ENCODE measurements around the gene WDR64.

Gene WDR64

DNA sequence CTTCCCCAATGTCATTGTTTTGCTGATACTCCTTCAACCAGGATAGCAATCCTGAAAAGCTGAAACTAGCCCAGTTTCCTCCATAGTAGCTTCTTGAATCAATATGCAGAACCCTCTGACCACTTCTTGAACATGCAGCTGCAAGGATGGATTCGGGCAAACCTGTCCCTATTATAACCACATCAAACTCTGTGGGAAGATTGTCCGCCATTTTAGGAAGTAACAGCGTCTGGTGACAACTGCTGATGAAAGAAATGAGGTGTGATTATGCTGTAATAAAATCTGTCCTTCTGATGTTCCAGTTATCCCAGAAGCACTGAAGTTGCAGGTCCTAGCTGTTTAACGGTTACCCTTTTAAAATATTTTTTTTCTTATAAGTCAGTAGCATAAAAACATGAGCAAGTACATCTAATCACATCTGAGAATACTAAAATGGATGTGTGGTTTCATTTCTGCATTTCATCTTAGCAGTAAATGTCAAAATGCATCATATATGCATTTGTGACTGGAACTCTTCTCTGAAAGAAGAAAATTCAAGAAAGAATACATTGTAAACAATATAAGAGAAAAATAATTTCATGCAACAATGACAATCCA is 16.4 kb upstream of the WDR64 start:
- Mint-ChIP-seq H3K27me3 (ENCODE audit: low read depth, poor library complexity) (no peaks in the 10 kb centered on the region), H3K4me3 (no peak overlapping the region), H3K27ac (no peak overlapping the region), H3K4me1 (peaks cover 30% of the 10 kb centered on the region), H3K36me3 (ENCODE audit: low read depth) (peaks cover 70% of the 10 kb centered on the region), H3K9me3 (peaks cover 36% of the 10 kb centered on the region)
- DNase-seq: no peak
- TF ChIP-seq, protein P1, sequence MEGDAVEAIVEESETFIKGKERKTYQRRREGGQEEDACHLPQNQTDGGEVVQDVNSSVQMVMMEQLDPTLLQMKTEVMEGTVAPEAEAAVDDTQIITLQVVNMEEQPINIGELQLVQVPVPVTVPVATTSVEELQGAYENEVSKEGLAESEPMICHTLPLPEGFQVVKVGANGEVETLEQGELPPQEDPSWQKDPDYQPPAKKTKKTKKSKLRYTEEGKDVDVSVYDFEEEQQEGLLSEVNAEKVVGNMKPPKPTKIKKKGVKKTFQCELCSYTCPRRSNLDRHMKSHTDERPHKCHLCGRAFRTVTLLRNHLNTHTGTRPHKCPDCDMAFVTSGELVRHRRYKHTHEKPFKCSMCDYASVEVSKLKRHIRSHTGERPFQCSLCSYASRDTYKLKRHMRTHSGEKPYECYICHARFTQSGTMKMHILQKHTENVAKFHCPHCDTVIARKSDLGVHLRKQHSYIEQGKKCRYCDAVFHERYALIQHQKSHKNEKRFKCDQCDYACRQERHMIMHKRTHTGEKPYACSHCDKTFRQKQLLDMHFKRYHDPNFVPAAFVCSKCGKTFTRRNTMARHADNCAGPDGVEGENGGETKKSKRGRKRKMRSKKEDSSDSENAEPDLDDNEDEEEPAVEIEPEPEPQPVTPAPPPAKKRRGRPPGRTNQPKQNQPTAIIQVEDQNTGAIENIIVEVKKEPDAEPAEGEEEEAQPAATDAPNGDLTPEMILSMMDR (IDR thresholded peaks at IDR 0.05): no peak

DNA sequence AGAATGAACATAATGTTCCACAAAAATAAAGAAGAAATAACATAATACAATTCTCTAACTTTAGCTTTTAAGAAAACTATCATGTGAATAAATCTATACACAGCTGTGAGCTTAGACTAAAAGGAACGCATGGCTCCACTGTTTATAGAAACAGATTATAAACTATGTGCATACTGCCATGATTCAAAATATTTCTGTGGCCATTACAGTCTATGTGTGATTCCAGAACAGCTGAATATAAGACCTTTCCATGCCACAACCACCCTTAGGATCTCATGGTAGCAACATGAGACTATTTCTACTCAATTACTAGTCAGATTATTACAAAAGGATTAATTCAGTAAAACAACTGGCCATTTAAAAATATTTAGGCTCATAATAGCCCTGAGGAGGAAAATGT is 15.8 kb upstream of the WDR64 start:
- H3K27me3 Mint-ChIP-seq (ENCODE audit: low read depth, poor library complexity): no peaks in the 10 kb centered on the region
- peaks cover 29% of the 10 kb centered on the region for H3K4me1 Mint-ChIP-seq
- peaks cover 66% of the 10 kb centered on the region for H3K36me3 Mint-ChIP-seq (ENCODE audit: low read depth)
- no peak for DNase-seq
- H3K4me3 Mint-ChIP-seq: peak overlapping the region; percentile 49
- TF ChIP-seq, protein P1 (IDR thresholded peaks at IDR 0.05): no peak
- no peak overlapping the region for H3K27ac Mint-ChIP-seq
- peaks cover 41% of the 10 kb centered on the region for H3K9me3 Mint-ChIP-seq

DNA sequence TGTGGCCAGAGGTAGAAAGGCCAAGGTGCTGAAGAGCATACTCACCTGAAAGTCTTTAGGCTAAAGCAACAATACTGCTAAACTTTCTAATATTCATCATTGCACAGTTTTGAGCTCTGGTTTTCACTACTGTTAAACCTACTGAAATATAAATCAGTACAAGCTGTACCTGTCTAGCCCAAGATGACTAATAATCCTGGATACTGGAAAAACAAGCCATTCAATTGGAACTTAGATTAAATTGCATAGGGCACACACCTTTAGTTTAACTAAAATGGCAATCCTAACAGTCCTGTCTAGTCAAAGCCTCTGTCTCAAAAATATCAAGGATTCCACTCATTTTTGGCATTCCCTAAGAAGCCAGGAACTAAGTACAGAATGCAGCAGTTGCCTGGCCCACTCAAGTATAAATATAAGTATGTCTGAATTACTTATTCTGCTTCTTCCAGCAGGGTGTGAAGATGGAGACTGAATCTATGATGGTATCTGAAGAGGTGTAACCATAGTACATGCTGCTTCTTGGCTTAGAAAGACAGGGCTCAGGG is 15.0 kb upstream of the WDR64 start:
- TF ChIP-seq, protein P1 (IDR thresholded peaks at IDR 0.05): no peak
- Mint-ChIP-seq H3K27ac (no peak overlapping the region), H3K27me3 (ENCODE audit: low read depth, poor library complexity) (no peaks in the 10 kb centered on the region), H3K9me3 (peaks cover 47% of the 10 kb centered on the region), H3K4me1 (peaks cover 29% of the 10 kb centered on the region), H3K36me3 (ENCODE audit: low read depth) (peaks cover 58% of the 10 kb centered on the region), H3K4me3 (peak overlapping the region; percentile 86)
- no peak for DNase-seq

DNA sequence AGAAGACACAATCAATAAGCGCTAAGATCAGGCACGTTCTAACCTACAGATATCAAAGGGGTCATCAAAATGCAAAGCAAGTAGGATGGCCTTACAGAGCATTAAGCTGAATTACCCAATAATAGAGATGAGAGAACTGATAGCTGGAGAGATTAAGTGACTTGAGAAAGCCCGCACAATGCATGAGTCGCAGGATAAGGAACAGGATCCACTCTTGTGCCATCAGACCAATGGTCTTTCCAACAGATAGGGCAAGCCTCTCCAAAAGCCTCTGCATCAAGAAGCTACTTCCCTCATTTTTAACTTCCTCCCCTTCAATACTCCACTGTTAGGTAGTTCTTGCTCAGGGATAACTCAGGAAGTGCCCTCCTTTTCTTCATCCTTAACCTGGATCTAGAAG is 14.5 kb upstream of the WDR64 start:
- H3K36me3 Mint-ChIP-seq (ENCODE audit: low read depth): peaks cover 58% of the 10 kb centered on the region
- H3K27ac Mint-ChIP-seq: no peak overlapping the region
- TF ChIP-seq, protein P1 (IDR thresholded peaks at IDR 0.05): no peak

DNA sequence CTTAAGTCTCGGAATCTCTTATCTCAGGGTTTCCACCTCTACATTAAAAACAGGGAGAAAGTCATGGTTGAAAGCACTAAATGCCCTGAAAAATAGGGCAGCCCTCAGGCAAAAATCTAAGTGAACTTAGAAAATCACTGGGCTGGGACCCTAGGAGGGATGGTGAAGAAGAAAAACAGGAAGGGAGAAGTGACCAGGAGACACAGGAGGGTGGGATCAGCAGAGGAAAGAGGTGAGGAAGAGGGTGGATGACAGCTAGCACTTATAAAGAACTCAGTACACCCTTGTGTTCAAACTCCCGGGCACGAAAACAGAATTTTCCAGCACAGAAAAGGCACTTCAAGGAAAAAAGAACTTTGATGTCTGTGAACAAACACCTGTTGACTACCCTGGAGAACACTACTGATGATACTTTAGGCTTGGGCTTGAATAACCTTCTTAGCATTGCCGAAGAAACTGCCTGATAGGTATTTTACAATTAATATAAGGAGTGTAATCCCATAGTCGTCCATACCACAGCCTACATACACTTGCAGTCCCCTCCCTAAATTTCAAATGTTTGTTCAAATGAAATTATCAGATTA is 13.9 kb upstream of the WDR64 start:
- TF ChIP-seq, protein P1 (IDR thresholded peaks at IDR 0.05): no peak
- peaks cover 53% of the 10 kb centered on the region for H3K9me3 Mint-ChIP-seq
- DNase-seq: no peak
- peak overlapping the region; percentile 85 for H3K27ac Mint-ChIP-seq
- no peaks in the 10 kb centered on the region for H3K27me3 Mint-ChIP-seq (ENCODE audit: low read depth, poor library complexity)
- peaks cover 53% of the 10 kb centered on the region for H3K36me3 Mint-ChIP-seq (ENCODE audit: low read depth)
- peaks cover 29% of the 10 kb centered on the region for H3K4me1 Mint-ChIP-seq
- peak overlapping the region; percentile 86 for H3K4me3 Mint-ChIP-seq

More for the DNA sequence above, 14.5 kb upstream of the WDR64 start:
- peaks cover 29% of the 10 kb centered on the region for H3K4me1 Mint-ChIP-seq
- DNase-seq: no peak
- H3K4me3 Mint-ChIP-seq: peak overlapping the region; percentile 86
- peaks cover 51% of the 10 kb centered on the region for H3K9me3 Mint-ChIP-seq
- no peaks in the 10 kb centered on the region for H3K27me3 Mint-ChIP-seq (ENCODE audit: low read depth, poor library complexity)

Data from nephron progenitor cell (in vitro differentiated cells).